ENCODE measurements around the gene LRP8. TPM values are rescaled to one million over a fixed set of nuclear protein-coding genes. Genes with fewer than 3 reads are reported as not detected.

The LRP8 gene
- total and polyA plus RNA-seq, 9 of the 15 experiments (the other 6 are each of a cell fraction or from before 2014, with no cell fraction given): 7.1 to 56.1 (median 31.3) TPM

DNA sequence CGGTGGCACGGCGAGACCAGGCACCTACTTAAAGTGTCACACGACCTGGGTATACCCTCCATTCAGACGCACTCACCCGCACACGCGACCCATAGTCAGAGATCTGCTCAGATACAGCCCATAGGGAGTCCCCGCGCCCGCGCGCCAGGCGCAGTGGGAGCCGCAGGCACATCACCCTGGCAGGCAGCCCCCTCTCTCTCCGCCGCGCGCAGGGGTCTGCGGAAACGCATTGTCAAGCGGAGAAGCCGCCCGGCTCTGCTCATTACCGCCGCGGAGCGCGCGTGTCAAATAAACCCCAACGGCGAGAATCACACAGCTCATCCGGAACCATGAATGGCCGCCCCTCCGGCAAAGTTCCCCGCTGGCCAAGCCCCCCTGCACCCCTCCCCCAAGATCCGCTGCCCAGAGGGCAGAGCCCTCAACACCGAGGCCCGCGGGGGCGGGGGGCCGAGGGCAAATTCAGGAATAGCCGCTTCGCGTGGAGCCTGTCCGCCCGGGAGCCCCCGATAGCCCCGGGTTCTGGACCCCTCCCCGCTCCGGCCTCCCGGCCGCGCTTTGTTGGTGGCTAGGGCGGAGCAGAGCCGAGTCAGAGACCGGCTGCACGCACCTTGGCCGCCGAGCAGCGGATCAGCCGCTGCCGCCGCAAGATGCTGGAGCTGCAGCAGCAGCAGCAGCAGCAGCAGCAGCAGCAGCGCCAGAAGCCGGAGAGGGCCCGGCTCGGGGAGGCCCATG lies 522 bp downstream of the LRP8 start (continued):
- TF ChIP-seq ZNF830 (CRISPR knock-in tag; IDR thresholded peaks at IDR 0.05) (no peak), CSDE1 (IDR thresholded peaks at IDR 0.05) (0 out of 4 replicates have a peak, but pooled peaks of 1 of the 2 experiments have one; percentile 26), OTX1 (CRISPR knock-in tag; IDR thresholded peaks at IDR 0.05) (no peak), KDM2B (CRISPR knock-in tag; IDR thresholded peaks at IDR 0.05) (peak; percentile 55; the same call in 1 of the 2 replicates), MAFG (tag; conservative IDR thresholded peaks at IDR 0.05) (no peak), RUNX1 (IDR thresholded peaks at IDR 0.05; ENCODE audit: low read depth) (no peak), ZNF57 (CRISPR knock-in tag; IDR thresholded peaks at IDR 0.05) (no peak), JUNB (CRISPR knock-in tag; conservative IDR thresholded peaks at IDR 0.05) (no peak), CXXC5 (CRISPR knock-in tag; IDR thresholded peaks at IDR 0.05) (0 out of 2 replicates have a peak, but pooled peaks have one; percentile 11), BHLHE40 (IDR thresholded peaks at IDR 0.05; ENCODE audit: low read length) (peak; percentile 46), ZNF644 (tag; IDR thresholded peaks at IDR 0.05; ENCODE audit: low read depth) (no peak), PHF8 (IDR thresholded peaks at IDR 0.05; ENCODE audit: borderline replicate concordance, low read length) (peak; percentile 35; the same call in 1 of the 2 replicates), NRF1 (conservative IDR thresholded peaks at IDR 0.05 in 1 of 2, IDR thresholded peaks at IDR 0.05 in 1 of 2) (0 out of 4 replicates have a peak, but pooled peaks of 1 of the 2 experiments have one; percentile 17), HMG20A (CRISPR knock-in tag; conservative IDR thresholded peaks at IDR 0.05) (no peak), KDM5B (IDR thresholded peaks at IDR 0.05; ENCODE audit: insufficient replicate concordance, low read depth, low read length) (peak; percentile 9), ZNF274 (IDR thresholded peaks at IDR 0.05; ENCODE audit: borderline replicate concordance, low read depth, low read length) (no peak), ZNF586 (CRISPR knock-in tag; conservative IDR thresholded peaks at IDR 0.05) (no peak), CEBPG (CRISPR knock-in tag; IDR thresholded peaks at IDR 0.05) (no peak), CEBPG (tag; conservative IDR thresholded peaks at IDR 0.05 in 1 of 2, IDR thresholded peaks at IDR 0.05 in 1 of 2) (no peak), NONO (IDR thresholded peaks at IDR 0.05; ENCODE audit: low read depth in 2 of 2, low read length in 1 of 2) (0 out of 4 replicates have a peak, but pooled peaks of 1 of the 2 experiments have one; percentile 39), SMARCB1 (IDR thresholded peaks at IDR 0.05; ENCODE audit: insufficient read length, low read depth) (no peak)
- TF ChIP-seq, protein P1, sequence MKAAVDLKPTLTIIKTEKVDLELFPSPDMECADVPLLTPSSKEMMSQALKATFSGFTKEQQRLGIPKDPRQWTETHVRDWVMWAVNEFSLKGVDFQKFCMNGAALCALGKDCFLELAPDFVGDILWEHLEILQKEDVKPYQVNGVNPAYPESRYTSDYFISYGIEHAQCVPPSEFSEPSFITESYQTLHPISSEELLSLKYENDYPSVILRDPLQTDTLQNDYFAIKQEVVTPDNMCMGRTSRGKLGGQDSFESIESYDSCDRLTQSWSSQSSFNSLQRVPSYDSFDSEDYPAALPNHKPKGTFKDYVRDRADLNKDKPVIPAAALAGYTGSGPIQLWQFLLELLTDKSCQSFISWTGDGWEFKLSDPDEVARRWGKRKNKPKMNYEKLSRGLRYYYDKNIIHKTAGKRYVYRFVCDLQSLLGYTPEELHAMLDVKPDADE (conservative IDR thresholded peaks at IDR 0.05; ENCODE audit: control insufficient read depth, low read depth, low read length): no peak
- TF ChIP-seq, protein P2, sequence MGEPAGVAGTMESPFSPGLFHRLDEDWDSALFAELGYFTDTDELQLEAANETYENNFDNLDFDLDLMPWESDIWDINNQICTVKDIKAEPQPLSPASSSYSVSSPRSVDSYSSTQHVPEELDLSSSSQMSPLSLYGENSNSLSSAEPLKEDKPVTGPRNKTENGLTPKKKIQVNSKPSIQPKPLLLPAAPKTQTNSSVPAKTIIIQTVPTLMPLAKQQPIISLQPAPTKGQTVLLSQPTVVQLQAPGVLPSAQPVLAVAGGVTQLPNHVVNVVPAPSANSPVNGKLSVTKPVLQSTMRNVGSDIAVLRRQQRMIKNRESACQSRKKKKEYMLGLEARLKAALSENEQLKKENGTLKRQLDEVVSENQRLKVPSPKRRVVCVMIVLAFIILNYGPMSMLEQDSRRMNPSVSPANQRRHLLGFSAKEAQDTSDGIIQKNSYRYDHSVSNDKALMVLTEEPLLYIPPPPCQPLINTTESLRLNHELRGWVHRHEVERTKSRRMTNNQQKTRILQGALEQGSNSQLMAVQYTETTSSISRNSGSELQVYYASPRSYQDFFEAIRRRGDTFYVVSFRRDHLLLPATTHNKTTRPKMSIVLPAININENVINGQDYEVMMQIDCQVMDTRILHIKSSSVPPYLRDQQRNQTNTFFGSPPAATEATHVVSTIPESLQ (CRISPR knock-in tag; IDR thresholded peaks at IDR 0.05): peak; percentile 54; the same call in 1 of the 2 replicates

Measured in K562 (cell line).